ENCODE measurements around the gene HS6ST1.
A peak's percentile ranks its signal among the peaks of the same experiment; 100 is the strongest.

Gene HS6ST1

DNA sequence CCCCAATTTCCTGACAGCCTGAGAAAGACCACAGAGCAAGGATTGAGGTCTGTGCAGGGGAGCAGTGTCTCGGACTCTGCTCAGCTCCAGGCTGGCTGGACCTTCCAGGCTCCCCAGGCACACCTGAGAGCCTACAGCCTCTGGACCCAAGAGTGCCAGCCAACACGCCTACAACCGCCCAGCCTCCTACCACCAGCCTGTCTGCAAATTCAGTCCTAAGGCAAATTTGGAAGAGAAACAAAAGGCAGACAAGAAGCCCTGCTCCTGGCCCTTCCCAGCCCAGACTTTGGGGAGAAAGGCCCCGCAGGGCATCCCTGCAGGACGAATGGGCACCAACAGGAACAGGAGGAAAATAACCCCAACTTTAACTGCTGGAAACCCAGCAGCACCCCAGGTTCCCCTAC, 1.9 kb downstream of the HS6ST1 start:
- Histone ChIP-seq H3K36me3 (ENCODE audit: insufficient read depth) (no peaks in the 10 kb centered on the region), H3K27me3 (ENCODE audit: insufficient read depth, low read depth) (no peaks in the 10 kb centered on the region), H3K4me3 (IDR thresholded peaks at IDR 0.05; ENCODE audit: insufficient read depth, low read depth, low read length) (no peak overlapping the region), H4K20me1 (ENCODE audit: insufficient read depth) (no peaks in the 10 kb centered on the region), H2AFZ (ENCODE audit: low read depth) (no peak overlapping the region), H3K9ac (no peak overlapping the region), H3K4me2 (peak overlapping the region; percentile 66; the same call in 1 of the 2 replicates), H3K79me2 (ENCODE audit: insufficient read depth, low read depth) (no peaks in the 10 kb centered on the region; the same call in 1 of the 2 replicates), H3K4me1 (ENCODE audit: low read depth, poor library complexity, severe bottlenecking) (no peaks in the 10 kb centered on the region), H3K27ac (no peak overlapping the region)
- TF ChIP-seq, protein P1, sequence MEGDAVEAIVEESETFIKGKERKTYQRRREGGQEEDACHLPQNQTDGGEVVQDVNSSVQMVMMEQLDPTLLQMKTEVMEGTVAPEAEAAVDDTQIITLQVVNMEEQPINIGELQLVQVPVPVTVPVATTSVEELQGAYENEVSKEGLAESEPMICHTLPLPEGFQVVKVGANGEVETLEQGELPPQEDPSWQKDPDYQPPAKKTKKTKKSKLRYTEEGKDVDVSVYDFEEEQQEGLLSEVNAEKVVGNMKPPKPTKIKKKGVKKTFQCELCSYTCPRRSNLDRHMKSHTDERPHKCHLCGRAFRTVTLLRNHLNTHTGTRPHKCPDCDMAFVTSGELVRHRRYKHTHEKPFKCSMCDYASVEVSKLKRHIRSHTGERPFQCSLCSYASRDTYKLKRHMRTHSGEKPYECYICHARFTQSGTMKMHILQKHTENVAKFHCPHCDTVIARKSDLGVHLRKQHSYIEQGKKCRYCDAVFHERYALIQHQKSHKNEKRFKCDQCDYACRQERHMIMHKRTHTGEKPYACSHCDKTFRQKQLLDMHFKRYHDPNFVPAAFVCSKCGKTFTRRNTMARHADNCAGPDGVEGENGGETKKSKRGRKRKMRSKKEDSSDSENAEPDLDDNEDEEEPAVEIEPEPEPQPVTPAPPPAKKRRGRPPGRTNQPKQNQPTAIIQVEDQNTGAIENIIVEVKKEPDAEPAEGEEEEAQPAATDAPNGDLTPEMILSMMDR (conservative IDR thresholded peaks at IDR 0.05; ENCODE audit: low read depth, low read length): no peak

DNA sequence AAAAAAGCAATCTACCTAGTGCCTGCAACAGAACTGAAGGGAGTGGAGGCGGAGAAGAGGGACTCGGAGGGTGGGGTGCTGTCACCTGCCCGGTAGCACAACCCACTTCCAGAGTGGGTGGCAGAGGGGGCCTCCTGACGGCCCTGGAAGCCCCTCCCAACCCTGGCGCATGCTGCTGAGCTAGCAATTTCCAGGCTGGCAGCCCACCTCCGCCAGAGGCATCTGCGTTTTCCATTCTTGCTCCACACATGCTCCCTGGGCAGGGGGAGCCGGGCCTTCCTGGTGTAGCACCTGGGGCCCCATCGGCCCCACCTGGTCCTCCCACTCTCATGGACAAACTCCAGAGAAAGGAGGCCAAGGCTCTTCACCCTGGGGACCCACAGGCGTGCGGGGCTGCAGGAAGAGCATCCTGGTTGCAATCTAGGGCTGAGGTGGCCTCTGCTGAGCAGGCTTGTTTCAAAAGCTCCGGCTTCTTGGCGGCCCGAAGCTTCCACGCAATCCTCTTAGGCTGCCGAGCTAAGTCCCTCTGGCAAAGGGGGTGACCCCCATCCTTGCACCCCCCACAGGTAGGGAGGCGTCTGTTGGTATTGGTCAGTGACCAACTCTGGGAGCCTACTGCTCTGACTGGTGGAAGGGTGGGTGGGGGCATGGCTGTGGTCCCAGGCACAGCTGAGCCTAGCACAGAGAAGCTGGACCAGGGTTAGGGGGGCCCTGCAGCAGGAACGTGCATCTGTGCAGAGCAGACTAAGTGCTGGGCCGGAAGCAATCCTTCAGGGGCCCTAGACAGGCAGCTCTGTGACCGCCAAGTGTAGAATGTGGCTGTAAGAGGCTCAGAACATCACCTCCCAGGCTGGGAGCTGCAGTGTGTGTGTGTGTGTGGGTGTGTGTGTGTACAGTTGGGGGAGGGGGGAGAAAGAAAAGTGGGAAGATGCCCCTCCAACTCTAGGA, 2.6 kb downstream of the HS6ST1 start:
- TF ChIP-seq, protein P1 (conservative IDR thresholded peaks at IDR 0.05; ENCODE audit: low read depth, low read length): no peak
- no peaks in the 10 kb centered on the region; the same call in 1 of the 2 replicates for H3K79me2 ChIP-seq (ENCODE audit: insufficient read depth, low read depth)
- H3K9ac ChIP-seq: no peak overlapping the region
- H2AFZ ChIP-seq (ENCODE audit: low read depth): no peak overlapping the region
- peak overlapping the region; percentile 66; the same call in 1 of the 2 replicates for H3K4me2 ChIP-seq
- H3K27ac ChIP-seq: no peak overlapping the region
- no peak overlapping the region for H3K4me3 ChIP-seq (IDR thresholded peaks at IDR 0.05; ENCODE audit: insufficient read depth, low read depth, low read length)
- H4K20me1 ChIP-seq (ENCODE audit: insufficient read depth): no peaks in the 10 kb centered on the region
- H3K36me3 ChIP-seq (ENCODE audit: insufficient read depth): no peaks in the 10 kb centered on the region
- H3K27me3 ChIP-seq (ENCODE audit: insufficient read depth, low read depth): no peaks in the 10 kb centered on the region
- H3K4me1 ChIP-seq (ENCODE audit: low read depth, poor library complexity, severe bottlenecking): no peaks in the 10 kb centered on the region

- Histone ChIP-seq H3K27ac (no peak overlapping the region), H3K4me3 (IDR thresholded peaks at IDR 0.05; ENCODE audit: insufficient read depth, low read depth, low read length) (no peak overlapping the region), H4K20me1 (ENCODE audit: insufficient read depth) (no peaks in the 10 kb centered on the region), H2AFZ (ENCODE audit: low read depth) (no peak overlapping the region), H3K4me1 (ENCODE audit: low read depth, poor library complexity, severe bottlenecking) (no peaks in the 10 kb centered on the region), H3K36me3 (ENCODE audit: insufficient read depth) (no peaks in the 10 kb centered on the region), H3K4me2 (no peak overlapping the region), H3K79me2 (ENCODE audit: insufficient read depth, low read depth) (no peaks in the 10 kb centered on the region; the same call in 1 of the 2 replicates), H3K27me3 (ENCODE audit: insufficient read depth, low read depth) (no peaks in the 10 kb centered on the region), H3K9ac (no peak overlapping the region)
- TF ChIP-seq, protein P1 (conservative IDR thresholded peaks at IDR 0.05; ENCODE audit: low read depth, low read length): no peak
These were observed 3.4 kb downstream of the HS6ST1 start for GRCh38 chr2:128315122-128315828.

GRCh38 chr2:128314348-128315121, 4.1 kb downstream of the HS6ST1 start:
- Histone ChIP-seq H3K79me2 (ENCODE audit: insufficient read depth, low read depth) (no peaks in the 10 kb centered on the region; the same call in 1 of the 2 replicates), H4K20me1 (ENCODE audit: insufficient read depth) (no peaks in the 10 kb centered on the region), H3K4me3 (IDR thresholded peaks at IDR 0.05; ENCODE audit: insufficient read depth, low read depth, low read length) (no peak overlapping the region), H3K9ac (no peak overlapping the region), H2AFZ (ENCODE audit: low read depth) (no peak overlapping the region), H3K27ac (no peak overlapping the region), H3K27me3 (ENCODE audit: insufficient read depth, low read depth) (no peaks in the 10 kb centered on the region), H3K4me1 (ENCODE audit: low read depth, poor library complexity, severe bottlenecking) (no peaks in the 10 kb centered on the region), H3K4me2 (no peak overlapping the region), H3K36me3 (ENCODE audit: insufficient read depth) (no peaks in the 10 kb centered on the region)
- TF ChIP-seq, protein P1 (conservative IDR thresholded peaks at IDR 0.05; ENCODE audit: low read depth, low read length): no peak
